HEK293 (cell line): Measurements from ENCODE around the gene FOXO3.

Source experiments
- EGR2 ChIP-seq: fragments of 450-650 bp; formaldehyde crosslinking; IDR thresholded peaks from 2 replicates; pipeline ENCODE4 v1.5.1; 2016; ENCODE audit warnings: low read depth, missing biosample characterization, missing genetic modification characterization
- IKZF3 ChIP-seq: fragments of 450-650 bp; IDR thresholded peaks from 2 replicates; pipeline ENCODE4 v1.5.0; 2018; ENCODE audit warnings: missing biosample characterization, mild to moderate bottlenecking, missing genetic modification characterization, moderate library complexity
- INSM2 ChIP-seq: fragments of 450-650 bp; formaldehyde crosslinking; IDR thresholded peaks from 2 replicates; pipeline ENCODE4 v1.5.1; 2016; ENCODE audit warnings: missing biosample characterization, missing genetic modification characterization
- KLF17 ChIP-seq: fragments of 450-650 bp; formaldehyde crosslinking; IDR thresholded peaks from 2 replicates; pipeline ENCODE4 v1.5.1; 2016; ENCODE audit warnings: missing biosample characterization, missing genetic modification characterization
- MEIS1 ChIP-seq: sonication (generic); formaldehyde crosslinking; IDR thresholded peaks from 2 replicates; pipeline ENCODE4 v1.8.1; 2022; ENCODE audit warnings: missing genetic modification reagents, mild to moderate bottlenecking, borderline replicate concordance
- MZF1 ChIP-seq: fragments of 450-650 bp; formaldehyde crosslinking; IDR thresholded peaks from 2 replicates; pipeline ENCODE4 v1.5.1; 2017; ENCODE audit warnings: missing biosample characterization, missing genetic modification characterization, borderline replicate concordance
- OVOL3 ChIP-seq: fragments of 450-650 bp; formaldehyde crosslinking; IDR thresholded peaks from 2 replicates; pipeline ENCODE4 v1.5.1; 2016; ENCODE audit warnings: missing biosample characterization, missing genetic modification characterization
- REPIN1 ChIP-seq: fragments of 450-650 bp; formaldehyde crosslinking; IDR thresholded peaks from 2 replicates; pipeline ENCODE4 v1.5.1; 2017; ENCODE audit warnings: missing biosample characterization, missing genetic modification characterization, low read depth
- SP2 ChIP-seq: fragments of 450-650 bp; formaldehyde crosslinking; IDR thresholded peaks from 2 replicates; pipeline ENCODE4 v1.5.1; 2016; ENCODE audit warnings: missing biosample characterization, missing genetic modification characterization
- SP3 ChIP-seq: fragments of 450-650 bp; formaldehyde crosslinking; IDR thresholded peaks from 2 replicates; pipeline ENCODE4 v1.5.1; 2016; ENCODE audit warnings: missing biosample characterization, missing genetic modification characterization
- YY2 ChIP-seq: fragments of 450-650 bp; formaldehyde crosslinking; IDR thresholded peaks from 2 replicates; pipeline ENCODE4 v1.5.1; 2016; ENCODE audit warnings: missing biosample characterization, missing genetic modification characterization
- ZBTB17 ChIP-seq: fragments of 450-650 bp; formaldehyde crosslinking; IDR thresholded peaks from 2 replicates; pipeline ENCODE4 v1.5.1; 2016; ENCODE audit warnings: missing biosample characterization, missing genetic modification characterization
- ZIC2 ChIP-seq: fragments of 450-650 bp; formaldehyde crosslinking; IDR thresholded peaks from 2 replicates; pipeline ENCODE4 v1.5.1; 2016; ENCODE audit warnings: missing biosample characterization, missing genetic modification characterization
- ZNF16 ChIP-seq: fragments of 450-650 bp; formaldehyde crosslinking; IDR thresholded peaks from 2 replicates; pipeline ENCODE4 v1.5.1; 2016; ENCODE audit warnings: low read depth, missing biosample characterization, missing genetic modification characterization
- ZNF175 ChIP-seq: fragments of 450-650 bp; formaldehyde crosslinking; IDR thresholded peaks from 2 replicates; pipeline ENCODE4 v1.5.1; 2016; ENCODE audit warnings: missing biosample characterization, missing genetic modification characterization
- ZNF211 ChIP-seq: fragments of 450-650 bp; formaldehyde crosslinking; IDR thresholded peaks from 2 replicates; pipeline ENCODE4 v1.5.1; 2016; ENCODE audit warnings: low read depth, missing biosample characterization, missing genetic modification characterization
- ZNF274 ChIP-seq, 2 experiments: fragments of 200-500 bp in 1 of 2; fragments of 450-650 bp in 1 of 2; sonication (Bioruptor generic) in 1 of 2; formaldehyde crosslinking in 1 of 2; IDR thresholded peaks; 2 replicates each; pipeline versions ENCODE4 v1.5.1 to v1.6.1; 2014 to 2016; ENCODE audit warnings: borderline replicate concordance in 1 of 2, inconsistent platforms in 1 of 2, low read length in 1 of 2, missing biosample characterization in 1 of 2, missing genetic modification characterization in 1 of 2
- ZNF394 ChIP-seq: fragments of 450-650 bp; formaldehyde crosslinking; IDR thresholded peaks from 2 replicates; pipeline ENCODE4 v1.5.1; 2016; ENCODE audit warnings: missing biosample characterization, missing genetic modification characterization, mild to moderate bottlenecking, moderate library complexity, borderline replicate concordance
- ZNF404 ChIP-seq: fragments of 450-650 bp; formaldehyde crosslinking; IDR thresholded peaks from 2 replicates; pipeline ENCODE4 v1.5.1; 2017; ENCODE audit warnings: missing biosample characterization, missing genetic modification characterization
- ZNF473 ChIP-seq: fragments of 450-650 bp; formaldehyde crosslinking; IDR thresholded peaks from 2 replicates; pipeline ENCODE4 v1.5.1; 2017; ENCODE audit warnings: missing biosample characterization, missing genetic modification characterization
- ZNF558 ChIP-seq: fragments of 450-650 bp; formaldehyde crosslinking; IDR thresholded peaks from 2 replicates; pipeline ENCODE4 v1.5.1; 2016; ENCODE audit warnings: missing biosample characterization, missing genetic modification characterization
- ZNF677 ChIP-seq: fragments of 450-650 bp; IDR thresholded peaks from 2 replicates; pipeline ENCODE4 v1.5.0; 2018; ENCODE audit warnings: missing biosample characterization, mild to moderate bottlenecking, missing genetic modification characterization, moderate library complexity
- ZNF701 ChIP-seq: fragments of 450-650 bp; formaldehyde crosslinking; IDR thresholded peaks from 2 replicates; pipeline ENCODE4 v1.5.1; 2016; ENCODE audit warnings: missing biosample characterization, missing genetic modification characterization
- ZNF830 ChIP-seq: fragments of 450-650 bp; IDR thresholded peaks from 2 replicates; pipeline ENCODE4 v1.5.0; 2018; ENCODE audit warnings: missing biosample characterization, missing genetic modification characterization, low read depth, mild to moderate bottlenecking, moderate library complexity
- ZSCAN5A ChIP-seq: fragments of 450-650 bp; formaldehyde crosslinking; IDR thresholded peaks from 2 replicates; pipeline ENCODE4 v1.5.1; 2016; ENCODE audit warnings: missing biosample characterization, missing genetic modification characterization
- TF ChIP-seq, protein P1 (sequence below): fragments of 450-650 bp; formaldehyde crosslinking; IDR thresholded peaks from 2 replicates; pipeline ENCODE4 v1.5.1; 2017; ENCODE audit warnings: missing biosample characterization, missing genetic modification characterization
- TF ChIP-seq, protein P2 (sequence below): IDR thresholded peaks from 2 replicates; pipeline ENCODE4 v1.6.1; 2011; ENCODE audit warnings: mild to moderate bottlenecking, low read depth, low read length, borderline replicate concordance
- TF ChIP-seq, protein P3 (sequence below): fragments of 450-650 bp; formaldehyde crosslinking; IDR thresholded peaks from 2 replicates; pipeline ENCODE4 v1.5.1; 2017; ENCODE audit warnings: missing biosample characterization, missing genetic modification characterization
- TF ChIP-seq, protein P4 (sequence below): fragments of 450-650 bp; formaldehyde crosslinking; IDR thresholded peaks from 2 replicates; pipeline ENCODE4 v1.5.1; 2016; ENCODE audit warnings: missing biosample characterization, missing genetic modification characterization

FOXO3 gene

DNA sequence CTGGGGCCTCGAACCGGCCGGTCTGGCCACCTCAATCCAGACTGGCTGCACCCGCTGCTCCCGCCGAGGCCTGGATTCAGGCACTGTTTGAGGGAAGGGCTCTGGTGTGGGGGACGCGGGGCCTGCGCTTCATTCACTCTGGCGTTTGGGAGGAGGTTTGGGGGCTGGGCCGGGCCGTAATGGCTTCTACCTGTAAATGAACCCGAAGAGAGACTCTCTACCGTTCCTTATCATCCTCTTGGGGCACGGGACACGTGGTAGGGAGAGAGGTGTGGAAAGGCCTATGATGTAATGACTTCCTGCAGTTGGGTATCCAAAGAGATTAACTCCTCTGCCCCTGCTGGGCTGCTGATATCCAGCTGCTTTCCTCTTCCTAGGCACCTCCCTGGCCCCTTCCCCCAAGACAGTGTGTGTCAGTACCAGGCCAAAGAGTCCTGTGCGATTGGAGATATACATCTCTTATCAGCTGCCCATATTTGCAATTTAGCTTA is 1.8 kb downstream of the FOXO3 start (continued):
- TF ChIP-seq ZNF274 (IDR thresholded peaks at IDR 0.05; ENCODE audit: low read length) (no peak), ZNF274 (tag by site-specific recombination; IDR thresholded peaks at IDR 0.05; ENCODE audit: borderline replicate concordance) (no peak), IKZF3 (peak; percentile 98), INSM2 (peak; percentile 78), ZNF473 (no peak), ZNF558 (tag by site-specific recombination) (no peak; the same call in 1 of the 2 replicates), ZNF16 (no peak), EGR2 (tag by site-specific recombination) (no peak), ZNF394 (tag by site-specific recombination) (peak; percentile 80), ZNF175 (tag by site-specific recombination) (no peak), MEIS1 (CRISPR knock-in tag) (no peak; the same call in 1 of the 2 replicates), ZNF404 (no peak), ZBTB17 (tag by site-specific recombination) (peak; percentile 91), REPIN1 (tag by site-specific recombination) (no peak), ZIC2 (tag by site-specific recombination) (peak; percentile 96), MZF1 (tag by site-specific recombination) (no peak; the same call in 1 of the 2 replicates), ZNF211 (tag by site-specific recombination) (no peak), YY2 (tag by site-specific recombination) (no peak), ZNF677 (tag by site-specific recombination) (no peak), OVOL3 (tag by site-specific recombination) (peak; percentile 77; the same call in 1 of the 2 replicates), SP3 (peak; percentile 68), ZNF830 (no peak), ZNF701 (tag by site-specific recombination) (no peak), ZSCAN5A (tag by site-specific recombination) (0 out of 2 replicates have a peak, but pooled peaks have one; percentile 42), SP2 (peak; percentile 49), KLF17 (tag by site-specific recombination) (0 out of 2 replicates have a peak, but pooled peaks have one; percentile 80)
- TF ChIP-seq, protein P1, sequence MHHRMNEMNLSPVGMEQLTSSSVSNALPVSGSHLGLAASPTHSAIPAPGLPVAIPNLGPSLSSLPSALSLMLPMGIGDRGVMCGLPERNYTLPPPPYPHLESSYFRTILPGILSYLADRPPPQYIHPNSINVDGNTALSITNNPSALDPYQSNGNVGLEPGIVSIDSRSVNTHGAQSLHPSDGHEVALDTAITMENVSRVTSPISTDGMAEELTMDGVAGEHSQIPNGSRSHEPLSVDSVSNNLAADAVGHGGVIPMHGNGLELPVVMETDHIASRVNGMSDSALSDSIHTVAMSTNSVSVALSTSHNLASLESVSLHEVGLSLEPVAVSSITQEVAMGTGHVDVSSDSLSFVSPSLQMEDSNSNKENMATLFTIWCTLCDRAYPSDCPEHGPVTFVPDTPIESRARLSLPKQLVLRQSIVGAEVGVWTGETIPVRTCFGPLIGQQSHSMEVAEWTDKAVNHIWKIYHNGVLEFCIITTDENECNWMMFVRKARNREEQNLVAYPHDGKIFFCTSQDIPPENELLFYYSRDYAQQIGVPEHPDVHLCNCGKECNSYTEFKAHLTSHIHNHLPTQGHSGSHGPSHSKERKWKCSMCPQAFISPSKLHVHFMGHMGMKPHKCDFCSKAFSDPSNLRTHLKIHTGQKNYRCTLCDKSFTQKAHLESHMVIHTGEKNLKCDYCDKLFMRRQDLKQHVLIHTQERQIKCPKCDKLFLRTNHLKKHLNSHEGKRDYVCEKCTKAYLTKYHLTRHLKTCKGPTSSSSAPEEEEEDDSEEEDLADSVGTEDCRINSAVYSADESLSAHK (tag by site-specific recombination): peak; percentile 86
- TF ChIP-seq, protein P2, sequence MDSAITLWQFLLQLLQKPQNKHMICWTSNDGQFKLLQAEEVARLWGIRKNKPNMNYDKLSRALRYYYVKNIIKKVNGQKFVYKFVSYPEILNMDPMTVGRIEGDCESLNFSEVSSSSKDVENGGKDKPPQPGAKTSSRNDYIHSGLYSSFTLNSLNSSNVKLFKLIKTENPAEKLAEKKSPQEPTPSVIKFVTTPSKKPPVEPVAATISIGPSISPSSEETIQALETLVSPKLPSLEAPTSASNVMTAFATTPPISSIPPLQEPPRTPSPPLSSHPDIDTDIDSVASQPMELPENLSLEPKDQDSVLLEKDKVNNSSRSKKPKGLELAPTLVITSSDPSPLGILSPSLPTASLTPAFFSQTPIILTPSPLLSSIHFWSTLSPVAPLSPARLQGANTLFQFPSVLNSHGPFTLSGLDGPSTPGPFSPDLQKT: no peak
- TF ChIP-seq, protein P3, sequence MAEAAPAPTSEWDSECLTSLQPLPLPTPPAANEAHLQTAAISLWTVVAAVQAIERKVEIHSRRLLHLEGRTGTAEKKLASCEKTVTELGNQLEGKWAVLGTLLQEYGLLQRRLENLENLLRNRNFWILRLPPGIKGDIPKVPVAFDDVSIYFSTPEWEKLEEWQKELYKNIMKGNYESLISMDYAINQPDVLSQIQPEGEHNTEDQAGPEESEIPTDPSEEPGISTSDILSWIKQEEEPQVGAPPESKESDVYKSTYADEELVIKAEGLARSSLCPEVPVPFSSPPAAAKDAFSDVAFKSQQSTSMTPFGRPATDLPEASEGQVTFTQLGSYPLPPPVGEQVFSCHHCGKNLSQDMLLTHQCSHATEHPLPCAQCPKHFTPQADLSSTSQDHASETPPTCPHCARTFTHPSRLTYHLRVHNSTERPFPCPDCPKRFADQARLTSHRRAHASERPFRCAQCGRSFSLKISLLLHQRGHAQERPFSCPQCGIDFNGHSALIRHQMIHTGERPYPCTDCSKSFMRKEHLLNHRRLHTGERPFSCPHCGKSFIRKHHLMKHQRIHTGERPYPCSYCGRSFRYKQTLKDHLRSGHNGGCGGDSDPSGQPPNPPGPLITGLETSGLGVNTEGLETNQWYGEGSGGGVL: peak; percentile 68
- TF ChIP-seq, protein P4, sequence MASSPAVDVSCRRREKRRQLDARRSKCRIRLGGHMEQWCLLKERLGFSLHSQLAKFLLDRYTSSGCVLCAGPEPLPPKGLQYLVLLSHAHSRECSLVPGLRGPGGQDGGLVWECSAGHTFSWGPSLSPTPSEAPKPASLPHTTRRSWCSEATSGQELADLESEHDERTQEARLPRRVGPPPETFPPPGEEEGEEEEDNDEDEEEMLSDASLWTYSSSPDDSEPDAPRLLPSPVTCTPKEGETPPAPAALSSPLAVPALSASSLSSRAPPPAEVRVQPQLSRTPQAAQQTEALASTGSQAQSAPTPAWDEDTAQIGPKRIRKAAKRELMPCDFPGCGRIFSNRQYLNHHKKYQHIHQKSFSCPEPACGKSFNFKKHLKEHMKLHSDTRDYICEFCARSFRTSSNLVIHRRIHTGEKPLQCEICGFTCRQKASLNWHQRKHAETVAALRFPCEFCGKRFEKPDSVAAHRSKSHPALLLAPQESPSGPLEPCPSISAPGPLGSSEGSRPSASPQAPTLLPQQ (tag by site-specific recombination): peak; percentile 77
